Gastroesophageal sphincter (tissue), 4 donors: Measurements from ENCODE around the gene CSRNP3. TPM values are rescaled to one million over a fixed set of nuclear protein-coding genes. Genes with fewer than 3 reads are reported as not detected.

Source experiments
- ATAC-seq: fragments of 150-250 bp; one replicate; pipeline ENCODE4 v1.9.1; 2016; ENCODE audit warnings: mild to moderate bottlenecking, moderate library complexity
- H3K27ac ChIP-seq, 4 donors: fragments of 200-600 bp; sonication (generic) in 3 of 4; 1 replicate in 3 of 4; 2 replicates in 1 of 4; pipeline ENCODE4 v1.5.1; 2016 to 2019
- H3K27me3 ChIP-seq: fragments of 200-600 bp; sonication (generic); one replicate; pipeline ENCODE4 v1.5.1; 2019
- H3K36me3 ChIP-seq, 2 donors: fragments of 200-600 bp; sonication (generic); one replicate each; pipeline ENCODE4 v1.5.1; 2019; ENCODE audit warnings: control low read depth in 1 of 2
- H3K4me1 ChIP-seq, 3 donors: fragments of 200-600 bp; sonication (generic); 1 replicate in 2 of 3; 2 replicates in 1 of 3; pipeline ENCODE4 v1.5.1; 2016 to 2019; ENCODE audit warnings: control low read depth in 2 of 3
- H3K4me3 ChIP-seq, 2 donors: fragments of 200-600 bp; sonication (generic); one replicate each; pipeline ENCODE4 v1.5.1; 2019; ENCODE audit warnings: mild to moderate bottlenecking in 1 of 2, moderate library complexity in 1 of 2
- H3K9me3 ChIP-seq, 3 donors: fragments of 200-600 bp; sonication (generic); one replicate each; pipeline ENCODE4 v1.5.1; 2017 to 2019; ENCODE audit warnings: control low read depth in 2 of 3
- EP300 ChIP-seq: sonication (generic); formaldehyde crosslinking; IDR thresholded peaks from one replicate; pipeline ENCODE4 v1.6.1; 2017; ENCODE audit warnings: antibody characterized with exemption, mild to moderate bottlenecking
- POLR2A ChIP-seq, 2 donors: fragments of 450-650 bp; IDR thresholded peaks; one replicate each; pipeline ENCODE4 v1.6.1; 2017; ENCODE audit warnings: antibody characterized with exemption in 2 of 2, mild to moderate bottlenecking in 2 of 2, moderate library complexity in 1 of 2
- POLR2AphosphoS5 ChIP-seq: sonication (generic); formaldehyde crosslinking; IDR thresholded peaks from one replicate; pipeline ENCODE4 v1.6.1; 2017; ENCODE audit warnings: antibody characterized with exemption
- WGBS, 2 donors: methylation state at CpG; one replicate each; pipeline ENCODE4 v1.1.5; 2018; ENCODE audit warnings: low coverage in 1 of 2; 5-methylcytosine and 5-hydroxymethylcytosine counted together
- total RNA-seq, 4 donors: library from RNA; depleted of rRNA; stranded (reverse); fragments of >200 nt; gene quantifications; one replicate each; pipeline ENCODE4 v1.1.0, GENCODE V29; 2016
- TF ChIP-seq, protein P1 (sequence below), 4 experiments: fragments of 200-600 bp in 2 of 4; fragments of 450-650 bp in 2 of 4; sonication (generic) in 1 of 4; IDR thresholded peaks; one replicate each; pipeline ENCODE4 v1.5.1; 2017 to 2019; ENCODE audit warnings: antibody characterized with exemption in 4 of 4, mild to moderate bottlenecking in 2 of 4, moderate library complexity in 2 of 4

CSRNP3 gene
- total RNA-seq, 4 donors from 2014 or later = 0.81 to 5.4 (median 3.1) TPM

GRCh38 chr2:165452327-165452726 is 17.2 kb upstream of the CSRNP3 start:
- H3K4me3 ChIP-seq = no peak overlapping the region
- no peak overlapping the region for H3K27ac ChIP-seq
- H3K36me3 ChIP-seq = no peaks in the 10 kb centered on the region
- TF ChIP-seq, protein P1, sequence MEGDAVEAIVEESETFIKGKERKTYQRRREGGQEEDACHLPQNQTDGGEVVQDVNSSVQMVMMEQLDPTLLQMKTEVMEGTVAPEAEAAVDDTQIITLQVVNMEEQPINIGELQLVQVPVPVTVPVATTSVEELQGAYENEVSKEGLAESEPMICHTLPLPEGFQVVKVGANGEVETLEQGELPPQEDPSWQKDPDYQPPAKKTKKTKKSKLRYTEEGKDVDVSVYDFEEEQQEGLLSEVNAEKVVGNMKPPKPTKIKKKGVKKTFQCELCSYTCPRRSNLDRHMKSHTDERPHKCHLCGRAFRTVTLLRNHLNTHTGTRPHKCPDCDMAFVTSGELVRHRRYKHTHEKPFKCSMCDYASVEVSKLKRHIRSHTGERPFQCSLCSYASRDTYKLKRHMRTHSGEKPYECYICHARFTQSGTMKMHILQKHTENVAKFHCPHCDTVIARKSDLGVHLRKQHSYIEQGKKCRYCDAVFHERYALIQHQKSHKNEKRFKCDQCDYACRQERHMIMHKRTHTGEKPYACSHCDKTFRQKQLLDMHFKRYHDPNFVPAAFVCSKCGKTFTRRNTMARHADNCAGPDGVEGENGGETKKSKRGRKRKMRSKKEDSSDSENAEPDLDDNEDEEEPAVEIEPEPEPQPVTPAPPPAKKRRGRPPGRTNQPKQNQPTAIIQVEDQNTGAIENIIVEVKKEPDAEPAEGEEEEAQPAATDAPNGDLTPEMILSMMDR (IDR thresholded peaks at IDR 0.05) = no peak
- TF ChIP-seq EP300 = no peak
- no peak for TF ChIP-seq POLR2A (IDR thresholded peaks at IDR 0.05)
- TF ChIP-seq POLR2AphosphoS5 = no peak
- no peaks in the 10 kb centered on the region for H3K9me3 ChIP-seq
- no peaks in the 10 kb centered on the region for H3K4me1 ChIP-seq
- no peak for ATAC-seq
- WGBS, 2 donors = 61 to 79% methylated on average over 2 of the region's 2 CpGs
- H3K27me3 ChIP-seq = no peaks in the 10 kb centered on the region

DNA sequence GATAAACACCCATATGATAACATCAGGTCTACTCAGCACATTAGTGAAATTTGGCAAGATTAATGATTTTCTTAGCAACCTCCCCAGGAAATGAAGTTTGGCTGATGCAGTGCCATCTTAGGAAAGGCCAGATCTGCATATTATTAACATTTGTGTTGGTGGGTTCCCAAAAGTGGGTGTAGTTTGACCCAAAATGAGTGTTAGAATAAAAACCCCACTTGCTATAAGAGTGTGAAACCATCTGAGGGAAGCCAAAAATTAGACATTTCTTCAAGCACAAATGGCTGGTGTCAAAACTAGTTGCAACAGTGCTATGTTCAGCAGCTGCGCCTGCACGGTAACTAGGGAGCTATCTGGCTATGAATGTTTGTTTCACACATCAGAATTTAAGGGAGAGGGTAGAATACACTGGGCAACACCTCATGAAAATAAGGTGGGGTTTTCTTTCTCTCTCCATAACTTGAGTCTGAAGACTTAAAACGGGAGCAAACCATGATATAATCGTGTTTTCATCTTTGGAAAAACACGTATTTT is 15.9 kb upstream of the CSRNP3 start:
- Histone ChIP-seq H3K36me3 (no peaks in the 10 kb centered on the region), H3K4me1 (no peaks in the 10 kb centered on the region), H3K9me3 (no peaks in the 10 kb centered on the region), H3K27ac (no peak overlapping the region), H3K27me3 (no peaks in the 10 kb centered on the region), H3K4me3 (no peak overlapping the region)
- TF ChIP-seq, protein P1 (IDR thresholded peaks at IDR 0.05) = no peak
- TF ChIP-seq POLR2A (IDR thresholded peaks at IDR 0.05) (no peak), POLR2AphosphoS5 (no peak)
- no peak for ATAC-seq
- 88 to 90% methylated on average over 5 of the region's 5 CpGs for WGBS, 2 donors

GRCh38 chr2:165454905-165455304 is 14.6 kb upstream of the CSRNP3 start:
- TF ChIP-seq POLR2AphosphoS5 (no peak), POLR2A (IDR thresholded peaks at IDR 0.05) (no peak), EP300 (no peak)
- TF ChIP-seq, protein P1 (IDR thresholded peaks at IDR 0.05) = no peak
- Histone ChIP-seq H3K4me3 (no peak overlapping the region), H3K27ac (no peak overlapping the region), H3K4me1 (no peaks in the 10 kb centered on the region), H3K27me3 (no peaks in the 10 kb centered on the region), H3K36me3 (no peaks in the 10 kb centered on the region), H3K9me3 (no peaks in the 10 kb centered on the region)
- ATAC-seq = no peak
- WGBS, 2 donors = 27 to 93% methylated on average over 1 of the region's 1 CpG

DNA sequence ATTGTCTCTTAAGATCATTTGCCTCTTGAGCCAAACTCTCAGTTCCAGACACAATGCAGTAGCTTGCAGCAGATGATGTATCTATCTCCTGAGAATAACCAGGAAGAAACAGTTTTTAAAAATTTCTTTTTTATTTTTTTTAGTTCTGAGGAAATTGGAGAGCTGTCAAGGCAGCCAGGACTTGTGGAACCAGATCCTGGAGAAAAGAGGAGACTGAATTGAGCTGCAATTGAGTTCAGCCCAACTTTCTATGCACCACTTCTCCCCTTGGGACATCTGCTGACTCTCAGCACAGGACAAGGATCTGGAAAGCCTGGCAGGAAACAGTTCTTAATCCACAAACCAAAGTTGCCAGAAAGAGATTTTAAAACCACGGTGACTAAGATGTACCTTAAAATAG is 13.5 kb upstream of the CSRNP3 start:
- WGBS, 2 donors = 36 to 50% methylated on average over 1 of the region's 1 CpG
- H3K4me3 ChIP-seq = no peak overlapping the region
- H3K9me3 ChIP-seq = no peaks in the 10 kb centered on the region
- H3K36me3 ChIP-seq = no peaks in the 10 kb centered on the region
- H3K27me3 ChIP-seq = no peaks in the 10 kb centered on the region
- no peak for ATAC-seq
- H3K27ac ChIP-seq = no peak overlapping the region
- TF ChIP-seq POLR2AphosphoS5 = no peak
- TF ChIP-seq, protein P1 (IDR thresholded peaks at IDR 0.05) = no peak
- H3K4me1 ChIP-seq = no peaks in the 10 kb centered on the region

- 87 to 93% methylated on average over 3 of the region's 3 CpGs for WGBS, 2 donors
- Histone ChIP-seq H3K9me3 (no peaks in the 10 kb centered on the region), H3K27ac (no peak overlapping the region), H3K4me1 (no peaks in the 10 kb centered on the region), H3K36me3 (no peaks in the 10 kb centered on the region), H3K27me3 (no peaks in the 10 kb centered on the region), H3K4me3 (no peak overlapping the region)
- no peak for TF ChIP-seq POLR2AphosphoS5
- TF ChIP-seq POLR2A (IDR thresholded peaks at IDR 0.05) = no peak
- TF ChIP-seq, protein P1 (IDR thresholded peaks at IDR 0.05) = no peak
- no peak for TF ChIP-seq EP300
- ATAC-seq = no peak
These were observed 7.1 kb upstream of the CSRNP3 start for GRCh38 chr2:165462443-165462842.
